Suprapubic skin (tissue), 4 donors: ENCODE data around the gene FOSB.
"Not testable (repeated sequence)": the region's sequence is repeated elsewhere in the genome, so short reads cannot be mapped to it uniquely, and the experiment has no call there.

Experiments
- EP300 ChIP-seq: sonication (generic); formaldehyde crosslinking; IDR thresholded peaks from one replicate; pipeline ENCODE4 v1.6.1; 2017; ENCODE audit warnings: antibody characterized with exemption
- POLR2A ChIP-seq, 2 donors: fragments of 450-650 bp; IDR thresholded peaks; one replicate each; pipeline ENCODE4 v1.6.1; 2017; ENCODE audit warnings: antibody characterized with exemption in 2 of 2, mild to moderate bottlenecking in 2 of 2, moderate library complexity in 2 of 2
- POLR2AphosphoS5 ChIP-seq, 3 donors: sonication (generic); formaldehyde crosslinking; IDR thresholded peaks; one replicate each; pipeline ENCODE4 v1.6.1; 2017; ENCODE audit warnings: antibody characterized with exemption in 3 of 3
- TF ChIP-seq, protein P1 (sequence below), 2 donors: fragments of 200-600 bp in 1 of 2; fragments of 450-650 bp in 1 of 2; sonication (generic) in 1 of 2; IDR thresholded peaks; one replicate each; pipeline ENCODE4 v1.5.1; 2016 to 2019; ENCODE audit warnings: antibody characterized with exemption in 2 of 2, mild to moderate bottlenecking in 1 of 2, moderate library complexity in 1 of 2

DNA sequence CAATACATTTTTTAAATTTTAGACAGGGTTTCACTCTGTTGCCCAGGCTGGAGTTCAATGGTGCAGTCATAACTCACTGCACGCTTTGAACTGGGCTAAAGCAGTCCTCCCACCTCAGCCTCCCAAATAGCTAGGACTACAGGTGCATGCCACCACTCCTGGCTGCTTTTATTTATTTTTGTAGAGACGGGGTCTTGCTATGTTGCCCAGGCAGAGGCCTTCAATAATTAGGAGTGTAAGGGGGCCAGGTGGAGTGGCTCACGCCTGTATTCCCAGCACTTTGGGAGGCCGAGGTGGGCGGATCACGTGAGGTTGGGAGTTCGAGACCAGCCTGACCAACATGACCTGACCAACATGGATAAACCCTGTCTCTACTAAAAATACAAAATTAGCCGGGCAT is 35.3 kb upstream of the FOSB start:
- TF ChIP-seq POLR2A (IDR thresholded peaks at IDR 0.05); POLR2AphosphoS5 (IDR thresholded peaks at IDR 0.05); EP300: not testable (repeated sequence)
- TF ChIP-seq, protein P1, sequence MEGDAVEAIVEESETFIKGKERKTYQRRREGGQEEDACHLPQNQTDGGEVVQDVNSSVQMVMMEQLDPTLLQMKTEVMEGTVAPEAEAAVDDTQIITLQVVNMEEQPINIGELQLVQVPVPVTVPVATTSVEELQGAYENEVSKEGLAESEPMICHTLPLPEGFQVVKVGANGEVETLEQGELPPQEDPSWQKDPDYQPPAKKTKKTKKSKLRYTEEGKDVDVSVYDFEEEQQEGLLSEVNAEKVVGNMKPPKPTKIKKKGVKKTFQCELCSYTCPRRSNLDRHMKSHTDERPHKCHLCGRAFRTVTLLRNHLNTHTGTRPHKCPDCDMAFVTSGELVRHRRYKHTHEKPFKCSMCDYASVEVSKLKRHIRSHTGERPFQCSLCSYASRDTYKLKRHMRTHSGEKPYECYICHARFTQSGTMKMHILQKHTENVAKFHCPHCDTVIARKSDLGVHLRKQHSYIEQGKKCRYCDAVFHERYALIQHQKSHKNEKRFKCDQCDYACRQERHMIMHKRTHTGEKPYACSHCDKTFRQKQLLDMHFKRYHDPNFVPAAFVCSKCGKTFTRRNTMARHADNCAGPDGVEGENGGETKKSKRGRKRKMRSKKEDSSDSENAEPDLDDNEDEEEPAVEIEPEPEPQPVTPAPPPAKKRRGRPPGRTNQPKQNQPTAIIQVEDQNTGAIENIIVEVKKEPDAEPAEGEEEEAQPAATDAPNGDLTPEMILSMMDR (IDR thresholded peaks at IDR 0.05): not testable (repeated sequence)
